GM19240 (cell line): ENCODE measurements around the gene METAP2.
A peak's percentile ranks its signal among the peaks of the same experiment; 100 is the strongest.
"Not testable (repeated sequence)": the region's sequence is repeated elsewhere in the genome, so short reads cannot be mapped to it uniquely, and the experiment has no call there.

ENCODE experiments used
- DNase-seq: peaks from one replicate; pipeline ENCODE4 v3.0.0; 2011; ENCODE audit warnings: low spot score; ENCODE audit not compliant: insufficient read length

METAP2 gene

DNA sequence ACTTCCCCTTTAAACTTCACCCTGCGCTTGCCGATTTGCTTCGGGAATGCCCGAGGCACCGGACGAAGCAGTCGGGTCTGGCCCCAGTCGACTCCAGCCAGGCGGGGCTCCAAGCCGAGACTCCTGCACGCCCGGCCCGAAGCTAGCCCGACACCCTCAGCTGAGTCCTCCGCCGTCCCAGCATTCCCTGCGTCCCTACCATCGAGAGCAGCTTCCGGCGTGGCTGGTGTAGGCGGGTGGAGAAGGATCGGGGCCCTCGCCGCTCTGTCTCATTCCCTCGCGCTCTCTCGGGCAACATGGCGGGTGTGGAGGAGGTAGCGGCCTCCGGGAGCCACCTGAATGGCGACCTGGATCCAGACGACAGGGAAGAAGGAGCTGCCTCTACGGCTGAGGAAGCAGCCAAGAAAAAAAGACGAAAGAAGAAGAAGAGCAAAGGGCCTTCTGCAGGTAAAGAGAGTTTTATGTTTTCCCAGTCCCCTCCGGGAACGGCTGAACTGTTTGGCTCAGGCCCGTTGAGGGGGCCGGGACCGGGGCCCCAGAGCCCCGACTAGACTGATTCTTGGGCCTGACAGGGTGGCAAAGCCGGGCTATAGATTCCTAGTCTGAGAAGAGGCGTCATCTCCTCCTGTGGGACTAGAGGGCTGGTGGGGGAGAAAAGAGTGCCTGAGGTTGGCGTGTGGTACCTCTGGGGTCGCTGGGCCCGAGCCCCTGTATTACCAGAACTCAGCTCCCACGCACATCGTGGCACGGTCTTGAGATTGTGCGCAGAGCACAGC lies at the start of gene METAP2:
Gene METAP2, plus strand, starts transcription at position 269 of the 776 bp plus-strand sequence. Its CDS starts 28 bp downstream, at position 297.
- DNase-seq, result peak; percentile 89

GRCh38 chr12:95424271-95424994 lies 49.5 kb upstream of the METAP2 start:
- DNase-seq, result no peak

DNA sequence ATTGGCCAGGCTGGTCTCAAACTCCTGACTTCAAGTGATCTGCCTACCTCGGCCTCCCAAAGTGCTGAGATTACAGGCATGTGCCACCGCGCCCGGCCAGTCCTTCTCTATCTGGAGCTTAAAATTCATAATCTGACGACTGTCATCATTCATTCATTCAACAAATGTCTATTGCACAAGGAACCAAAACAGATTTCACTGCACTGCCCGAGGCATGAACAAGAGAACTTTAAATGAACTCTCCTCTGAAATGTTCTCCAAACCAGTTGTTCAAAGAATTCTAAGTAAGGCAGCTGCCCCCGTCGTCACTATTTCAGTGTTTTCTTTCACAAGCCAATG lies 44.8 kb upstream of the METAP2 start:
- DNase-seq, result no peak

- no peak for DNase-seq
Observed at GRCh38 chr12:95431120-95431519, 42.8 kb upstream of the METAP2 start.

DNA sequence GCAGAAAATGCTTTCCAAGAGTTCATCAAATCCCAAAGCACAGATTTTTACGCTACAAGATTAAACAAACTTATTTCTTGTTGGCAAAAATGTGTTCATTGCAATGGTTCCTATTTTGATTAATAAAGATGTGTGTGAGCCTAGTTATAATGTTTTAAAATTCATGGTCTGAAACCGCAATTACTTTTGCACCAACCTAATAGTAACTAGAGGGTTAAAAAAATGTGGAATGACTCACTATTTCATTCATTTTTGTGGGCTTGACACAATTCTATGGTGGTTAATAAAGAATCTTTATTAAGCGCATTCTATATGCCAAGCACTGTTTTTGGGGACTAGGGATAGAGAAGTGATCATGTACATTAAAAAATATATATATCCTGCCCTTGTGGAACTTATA lies 38.6 kb upstream of the METAP2 start:
- no peak for DNase-seq

DNA sequence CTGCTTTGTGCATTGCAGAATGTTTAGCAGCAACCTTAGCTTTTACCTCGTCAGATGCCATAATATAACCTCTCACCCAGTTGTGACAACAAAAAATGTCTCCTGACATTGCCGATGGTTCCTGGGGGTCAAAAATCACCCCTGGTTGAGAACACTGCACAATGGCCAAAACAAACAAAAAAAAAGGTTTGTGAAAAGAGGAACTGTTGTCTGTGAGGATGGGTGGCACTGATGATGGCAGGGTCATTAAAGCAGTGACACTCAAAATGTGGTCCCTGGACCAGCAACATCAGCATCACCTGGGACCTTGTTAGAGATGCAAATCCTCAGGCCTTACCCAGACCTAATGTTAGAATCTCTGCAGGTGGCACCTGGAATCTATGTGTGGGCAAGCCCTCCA lies 36.4 kb upstream of the METAP2 start:
- DNase-seq, result no peak

DNA sequence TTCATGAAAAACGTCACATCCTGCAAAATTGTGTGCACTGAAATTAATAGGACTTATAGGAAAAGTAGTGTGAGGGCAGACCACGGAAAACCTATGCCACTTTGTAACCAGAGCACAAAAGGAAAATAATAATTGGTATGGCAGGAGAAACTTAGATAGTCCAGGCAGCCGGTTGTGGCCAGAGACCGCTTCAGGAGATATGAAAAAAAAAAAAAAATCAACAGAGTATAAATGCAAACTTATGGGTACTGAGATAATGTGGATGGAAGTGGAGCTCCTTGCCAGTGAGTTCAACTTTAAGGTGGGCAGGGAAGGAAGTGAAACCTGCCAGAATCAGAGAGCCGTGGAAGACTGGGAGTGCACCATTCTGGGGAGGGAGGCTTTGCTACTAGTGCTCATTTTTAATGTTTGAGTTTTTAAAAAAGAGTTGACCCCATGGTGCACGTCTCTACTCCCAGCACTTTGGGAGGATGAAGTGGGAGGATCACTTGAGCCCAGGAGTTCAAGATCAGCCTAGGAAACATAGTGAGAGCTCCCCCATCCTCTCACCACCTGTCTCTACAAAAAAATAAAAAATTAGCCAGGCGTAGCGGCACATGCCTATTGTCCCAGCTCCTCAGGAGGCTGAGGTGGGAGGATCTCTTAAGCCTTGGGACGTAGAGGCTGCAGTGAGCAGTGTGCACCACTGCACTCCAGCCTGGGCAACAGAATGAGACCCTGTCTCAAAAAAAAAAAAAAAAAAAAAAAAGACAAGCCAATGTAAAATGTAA lies 34.3 kb upstream of the METAP2 start:
- DNase-seq, result no peak

GRCh38 chr12:95440401-95440800 lies 33.6 kb upstream of the METAP2 start:
- DNase-seq, result no peak

- DNase-seq, result no peak
Observed at GRCh38 chr12:95443459-95443858, 30.5 kb upstream of the METAP2 start.

GRCh38 chr12:95445099-95445498 lies 28.9 kb upstream of the METAP2 start:
- DNase-seq, result not testable (repeated sequence)

GRCh38 chr12:95445884-95446505 lies 28.0 kb upstream of the METAP2 start:
- no peak for DNase-seq

DNA sequence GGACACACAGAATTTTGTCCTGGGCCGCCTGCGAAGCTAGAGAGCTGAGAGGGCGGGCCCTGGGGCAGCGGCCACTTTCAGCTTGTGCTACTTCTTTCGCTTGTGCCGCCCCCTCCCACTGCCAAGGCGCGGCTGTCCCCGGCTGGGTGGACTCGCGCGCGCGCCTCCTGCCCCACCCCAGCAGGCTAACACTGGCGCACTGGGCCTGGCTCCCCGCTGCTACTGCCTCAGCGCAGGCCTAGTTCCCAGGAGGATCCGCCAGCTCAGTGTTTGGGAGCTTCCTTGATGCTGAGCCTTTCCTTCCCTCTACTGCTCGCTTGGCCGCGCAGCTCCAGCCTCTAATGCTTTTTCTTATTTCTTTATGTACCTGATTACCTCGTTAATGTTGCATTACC lies 27.4 kb upstream of the METAP2 start:
- no peak for DNase-seq

DNA sequence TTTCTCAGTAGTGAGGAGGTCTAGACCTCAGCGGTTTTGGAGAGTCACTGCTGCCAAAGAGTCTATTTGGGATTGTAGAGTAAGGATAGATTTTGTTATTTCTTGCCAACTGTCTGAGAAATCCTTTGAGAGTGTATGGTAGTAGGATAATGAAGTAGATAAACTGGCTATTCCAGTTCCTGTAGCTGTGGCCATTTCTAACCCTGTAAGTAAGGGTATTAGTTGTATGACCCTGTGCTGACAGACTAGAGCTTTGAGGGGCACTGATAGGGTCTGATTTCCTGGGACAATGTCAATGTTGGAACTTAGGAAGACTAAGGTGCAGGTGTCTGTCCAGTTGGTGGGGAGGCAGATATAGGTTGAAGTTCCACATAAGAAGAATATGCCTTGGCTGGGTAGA lies 24.3 kb upstream of the METAP2 start:
- not testable (repeated sequence) for DNase-seq

DNA sequence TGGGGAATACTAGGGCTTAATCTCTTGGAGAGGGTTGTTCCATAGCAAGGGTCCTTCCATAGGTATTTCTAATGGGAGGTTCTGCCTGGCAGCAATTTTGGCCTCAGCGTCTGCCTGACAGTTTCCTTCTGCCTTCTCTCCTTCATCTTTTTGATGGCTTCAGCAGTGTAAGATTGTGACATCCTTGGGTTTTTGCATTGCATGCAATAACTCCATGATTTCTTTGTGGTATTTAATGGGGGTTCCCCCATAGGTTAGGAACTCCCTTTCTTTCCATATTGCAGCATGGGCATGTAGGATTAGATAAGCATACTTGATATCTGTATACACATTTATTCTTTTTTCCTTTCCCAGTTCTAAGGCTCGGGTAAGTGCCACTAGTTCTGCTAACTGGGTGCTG lies 21.5 kb upstream of the METAP2 start:
- not testable (repeated sequence) for DNase-seq

GRCh38 chr12:95453881-95454280 lies 20.1 kb upstream of the METAP2 start:
- DNase-seq, result not testable (repeated sequence)

- not testable (repeated sequence) for DNase-seq
Observed at GRCh38 chr12:95454780-95455215, 19.2 kb upstream of the METAP2 start.

- DNase-seq, result not testable (repeated sequence)
Observed at GRCh38 chr12:95457605-95458004, 16.3 kb upstream of the METAP2 start.

DNA sequence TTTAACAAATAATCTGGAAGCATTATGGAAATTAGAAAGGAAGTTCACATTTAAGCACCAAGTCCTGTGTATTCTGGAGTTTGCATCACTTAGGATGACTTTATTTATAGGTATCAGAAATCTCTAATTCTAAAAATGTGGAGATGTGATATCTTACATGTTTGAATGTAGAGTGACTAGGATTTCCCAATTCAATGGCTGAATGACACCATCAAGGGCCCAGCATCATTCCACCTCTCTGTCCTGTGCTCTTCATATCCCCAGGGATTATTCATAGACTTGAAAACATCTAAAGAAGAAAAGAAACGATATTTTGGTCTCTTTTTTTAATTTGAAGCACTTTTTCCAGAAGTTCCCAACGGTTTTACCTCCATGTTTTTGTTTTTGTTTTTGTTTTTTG lies 15.2 kb upstream of the METAP2 start:
- no peak for DNase-seq

DNA sequence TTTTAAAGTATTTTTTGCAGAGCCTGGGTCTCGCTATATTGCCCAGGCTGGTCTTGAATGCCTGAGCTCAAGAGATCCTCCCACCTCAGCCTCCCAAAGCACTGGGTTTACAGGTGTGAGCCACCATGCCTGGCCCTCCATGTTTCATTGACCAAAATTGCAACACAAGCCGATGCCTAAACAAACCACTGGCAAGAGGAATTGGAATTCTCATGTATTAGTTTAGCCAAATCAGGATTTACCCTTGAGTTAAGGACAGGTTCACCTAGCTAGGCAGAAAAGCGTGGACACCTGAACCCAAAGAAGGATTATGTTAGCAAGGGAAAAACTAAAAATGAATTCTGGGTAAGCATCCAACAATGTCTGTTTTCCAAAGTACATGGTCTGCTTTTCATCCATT lies 14.6 kb upstream of the METAP2 start:
- no peak for DNase-seq

GRCh38 chr12:95460105-95460504 lies 13.8 kb upstream of the METAP2 start:
- DNase-seq, result no peak

- DNase-seq, result no peak
Observed at GRCh38 chr12:95460896-95461295, 13.1 kb upstream of the METAP2 start.

DNA sequence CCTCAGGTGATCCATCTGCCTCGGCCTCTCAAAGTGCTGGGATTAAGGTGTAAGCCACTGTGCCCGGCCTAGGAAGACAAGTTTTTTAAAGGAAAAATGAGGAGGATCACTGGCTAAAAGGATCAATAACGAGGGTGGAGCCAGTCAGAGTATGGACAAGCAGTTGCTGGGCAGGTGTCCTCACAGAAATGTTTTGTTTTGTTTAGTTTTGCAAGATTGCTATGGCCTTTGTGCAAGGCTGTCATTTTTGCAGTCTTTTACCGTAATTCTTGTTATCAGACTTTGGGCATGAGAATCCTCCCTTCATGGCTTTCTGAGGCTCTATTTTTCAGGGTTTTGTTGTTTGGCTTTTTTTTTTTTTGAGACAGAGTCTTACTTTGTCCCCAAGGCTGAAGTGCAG lies 11.9 kb upstream of the METAP2 start:
- DNase-seq, result no peak
